Stomach (tissue), 9 donors: Measurements from ENCODE around the gene ESPNL. TPM values are rescaled to one million over a fixed set of nuclear protein-coding genes. Genes with fewer than 3 reads are reported as not detected.

Experiments used
- DNase-seq, 2 donors: peaks; one replicate each; pipeline versions ENCODE4 v3.0.0 to v3.0.0-alpha.2; 2013 to 2019
- H3K27ac ChIP-seq, 5 donors: fragments of 200-600 bp in 4 of 5; sonication (generic) in 4 of 5; one replicate each; pipeline ENCODE4 v1.5.1; 2013 to 2019; ENCODE audit warnings: mild to moderate bottlenecking in 1 of 5, moderate library complexity in 1 of 5
- H3K27me3 ChIP-seq, 3 donors: fragments of 200-600 bp; sonication (generic); one replicate each; pipeline ENCODE4 v1.5.1; 2017 to 2019; ENCODE audit warnings: mixed run types in 1 of 3
- H3K36me3 ChIP-seq, 4 donors: fragments of 200-600 bp; sonication (generic); 1 replicate in 3 of 4; 2 replicates in 1 of 4; pipeline ENCODE4 v1.5.1; 2016 to 2019
- H3K4me1 ChIP-seq, 4 donors: fragments of 200-600 bp; sonication (generic); one replicate each; pipeline ENCODE4 v1.5.1; 2016 to 2019
- H3K4me3 ChIP-seq, 4 donors: fragments of 200-600 bp; sonication (generic) in 3 of 4; one replicate each; pipeline ENCODE4 v1.5.1; 2016 to 2019; ENCODE audit warnings: mild to moderate bottlenecking in 1 of 4
- H3K9me3 ChIP-seq, 4 donors: fragments of 200-600 bp; sonication (generic); one replicate each; pipeline ENCODE4 v1.5.1; 2016 to 2019
- EP300 ChIP-seq: sonication (generic); formaldehyde crosslinking; IDR thresholded peaks from one replicate; pipeline ENCODE4 v1.6.1; 2017; ENCODE audit warnings: antibody characterized with exemption
- POLR2A ChIP-seq, 4 donors: fragments of 450-650 bp; IDR thresholded peaks; one replicate each; pipeline ENCODE4 v1.6.1; 2016; ENCODE audit warnings: antibody characterized with exemption in 4 of 4, control low read depth in 2 of 4, mild to moderate bottlenecking in 1 of 4, moderate library complexity in 1 of 4
- POLR2AphosphoS5 ChIP-seq, 3 donors: sonication (generic); formaldehyde crosslinking; IDR thresholded peaks; one replicate each; pipeline ENCODE4 v1.6.1; 2016; ENCODE audit warnings: antibody characterized with exemption in 3 of 3
- WGBS, 5 donors: extraction: QIAGEN DNeasy Blood & Tissue Kit in 3 of 5; methylation state at CpG; one replicate each; pipeline versions ENCODE4 v1.1.5 to v1.1.7; 2013 to 2018; 5-methylcytosine and 5-hydroxymethylcytosine counted together
- intact Hi-C: fragments of 100-400 bp; cut with DNase I; formaldehyde crosslinking; loops from one replicate; pipeline ENCODE4 v1.15.1; 2023; ENCODE audit warnings: low total_unique reads
- polyA plus RNA-seq, 3 donors: library from polyadenylated mRNA; stranded (reverse); fragments of 200-250 nt; gene quantifications; one replicate each; pipeline ENCODE4 v1.2.3, GENCODE V29; 2013
- total RNA-seq, 5 donors: library from RNA; depleted of rRNA; stranded (reverse); fragments of >200 nt; gene quantifications; one replicate each; pipeline versions ENCODE4 v1.1.0 to v1.2.3, GENCODE V29; 2014 to 2016
- TF ChIP-seq, protein P1 (sequence below), 7 experiments: fragments of 450-650 bp in 4 of 7; fragments of 200-600 bp in 3 of 7; sonication (generic) in 3 of 7; IDR thresholded peaks; one replicate each; pipeline ENCODE4 v1.5.1; 2016 to 2019; ENCODE audit warnings: antibody characterized with exemption in 7 of 7, control low read depth in 2 of 7, mild to moderate bottlenecking in 1 of 7
- donor health status: healthy with polysubstance abuse.
- donor health status: Bipolar disorder and iron deficiency.
- donor health status: healthy.

The ESPNL gene
- total and polyA plus RNA-seq, 8 donors, result 0.05 to 1.3 (median 0.31) TPM; not detected in 3

DNA sequence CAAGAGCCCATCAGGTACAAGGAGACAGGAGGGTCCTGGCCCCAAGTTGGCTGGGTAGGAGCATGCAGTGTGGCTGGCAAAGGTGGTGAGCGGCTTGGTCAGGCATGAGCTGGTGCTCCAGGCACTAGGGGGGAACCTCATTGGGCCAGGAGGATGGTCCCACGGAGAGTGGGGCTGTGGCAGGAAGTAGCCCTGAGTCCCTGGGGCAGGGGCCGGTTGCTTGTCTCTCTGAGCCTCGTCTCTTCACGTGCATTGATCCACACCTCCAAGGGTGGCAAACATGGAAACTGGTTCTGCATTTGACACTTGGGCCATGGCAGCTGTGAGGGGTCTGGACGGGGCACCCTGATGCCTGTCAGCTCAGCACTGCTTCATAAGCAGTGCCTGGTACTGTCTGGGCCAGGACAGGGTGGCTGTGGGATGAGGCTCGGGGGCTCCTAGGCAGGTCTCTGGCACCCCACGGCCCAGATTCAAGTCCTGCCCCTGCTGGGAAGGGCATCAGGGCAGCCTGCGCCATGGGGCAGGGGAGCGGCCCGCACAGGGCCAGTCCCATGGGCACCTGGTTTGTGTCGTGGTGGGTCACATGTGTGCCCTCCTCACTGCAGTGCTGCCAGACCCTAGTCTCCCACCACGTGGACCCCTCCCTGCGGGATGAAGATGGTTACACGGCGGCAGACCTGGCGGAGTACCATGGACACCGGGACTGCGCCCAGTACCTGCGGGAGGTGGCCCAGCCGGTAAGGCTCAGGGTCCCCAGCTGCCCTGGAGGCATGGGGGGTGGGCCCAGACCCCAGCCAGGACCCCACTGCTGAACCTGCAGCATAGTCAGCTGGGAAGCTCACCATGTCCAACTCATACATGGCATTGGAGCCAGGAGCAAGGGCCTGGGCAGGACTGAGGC, 16.4 kb downstream of the ESPNL start:
- intact Hi-C loops, result no loop called here
- peaks cover 0 to 45% (median 7%) of the 10 kb centered on the region in 3 donors for H3K27me3 ChIP-seq
- peaks cover 0 to 13% (median 3%) of the 10 kb centered on the region in 4 donors for H3K4me1 ChIP-seq
- H3K9me3 ChIP-seq, result peaks cover 0 to 9% (median 0%) of the 10 kb centered on the region in 4 donors
- 87 to 91% (median 90%) methylated on average over 14 to 21 of the region's 21 CpGs for WGBS, 5 donors
- TF ChIP-seq POLR2AphosphoS5 (IDR thresholded peaks at IDR 0.05) (no peak), POLR2A (IDR thresholded peaks at IDR 0.05) (no peak), EP300 (no peak)
- TF ChIP-seq, protein P1, sequence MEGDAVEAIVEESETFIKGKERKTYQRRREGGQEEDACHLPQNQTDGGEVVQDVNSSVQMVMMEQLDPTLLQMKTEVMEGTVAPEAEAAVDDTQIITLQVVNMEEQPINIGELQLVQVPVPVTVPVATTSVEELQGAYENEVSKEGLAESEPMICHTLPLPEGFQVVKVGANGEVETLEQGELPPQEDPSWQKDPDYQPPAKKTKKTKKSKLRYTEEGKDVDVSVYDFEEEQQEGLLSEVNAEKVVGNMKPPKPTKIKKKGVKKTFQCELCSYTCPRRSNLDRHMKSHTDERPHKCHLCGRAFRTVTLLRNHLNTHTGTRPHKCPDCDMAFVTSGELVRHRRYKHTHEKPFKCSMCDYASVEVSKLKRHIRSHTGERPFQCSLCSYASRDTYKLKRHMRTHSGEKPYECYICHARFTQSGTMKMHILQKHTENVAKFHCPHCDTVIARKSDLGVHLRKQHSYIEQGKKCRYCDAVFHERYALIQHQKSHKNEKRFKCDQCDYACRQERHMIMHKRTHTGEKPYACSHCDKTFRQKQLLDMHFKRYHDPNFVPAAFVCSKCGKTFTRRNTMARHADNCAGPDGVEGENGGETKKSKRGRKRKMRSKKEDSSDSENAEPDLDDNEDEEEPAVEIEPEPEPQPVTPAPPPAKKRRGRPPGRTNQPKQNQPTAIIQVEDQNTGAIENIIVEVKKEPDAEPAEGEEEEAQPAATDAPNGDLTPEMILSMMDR (IDR thresholded peaks at IDR 0.05), result no peak
- no peaks in the 10 kb centered on the region for H3K36me3 ChIP-seq
- no peak overlapping the region for H3K4me3 ChIP-seq
- DNase-seq, result no peak
- no peak overlapping the region for H3K27ac ChIP-seq

GRCh38 chr2:238117199-238118154, 17.3 kb downstream of the ESPNL start:
- intact Hi-C loops, result no loop called here
- no peak overlapping the region for H3K27ac ChIP-seq
- peaks cover 0 to 9% (median 0%) of the 10 kb centered on the region in 4 donors for H3K9me3 ChIP-seq
- no peak for DNase-seq
- peaks cover 0 to 49% (median 7%) of the 10 kb centered on the region in 3 donors for H3K27me3 ChIP-seq
- no peaks in the 10 kb centered on the region for H3K36me3 ChIP-seq
- WGBS, 5 donors, result 68 to 81% (median 75%) methylated on average over 8 to 11 of the region's 11 CpGs
- H3K4me1 ChIP-seq, result peaks cover 0 to 13% (median 3%) of the 10 kb centered on the region in 4 donors
- H3K4me3 ChIP-seq, result no peak overlapping the region
- TF ChIP-seq, protein P1 (IDR thresholded peaks at IDR 0.05), result no peak
- TF ChIP-seq EP300 (no peak), POLR2A (IDR thresholded peaks at IDR 0.05) (no peak), POLR2AphosphoS5 (IDR thresholded peaks at IDR 0.05) (no peak)

GRCh38 chr2:238119756-238120462, 19.8 kb downstream of the ESPNL start:
- Histone ChIP-seq H3K9me3 (no peaks in the 10 kb centered on the region), H3K27me3 (peaks cover 0 to 46% (median 7%) of the 10 kb centered on the region in 3 donors), H3K4me3 (no peak overlapping the region), H3K36me3 (no peaks in the 10 kb centered on the region), H3K27ac (no peak overlapping the region), H3K4me1 (peaks cover 0 to 13% (median 3%) of the 10 kb centered on the region in 4 donors)
- 32 to 51% (median 36%) methylated on average over 9 to 15 of the region's 15 CpGs for WGBS, 5 donors
- TF ChIP-seq, protein P1 (IDR thresholded peaks at IDR 0.05), result no peak
- no peak for TF ChIP-seq POLR2AphosphoS5 (IDR thresholded peaks at IDR 0.05)
- TF ChIP-seq POLR2A (IDR thresholded peaks at IDR 0.05), result no peak
- TF ChIP-seq EP300, result no peak
- intact Hi-C loops, result no loop called here
- DNase-seq, result no peak
